ENCODE measurements around the gene TRIO. TPM values are rescaled to one million over a fixed set of nuclear protein-coding genes. Genes with fewer than 3 reads are reported as not detected.

Gene TRIO
- total and polyA plus RNA-seq, 11 donors, result 35.2 to 99.1 (median 58.4) TPM

- Histone ChIP-seq H3K9me3 (no peaks in the 10 kb centered on the region), H3K27me3 (no peaks in the 10 kb centered on the region), H3K36me3 (peaks cover 0 to 100% (median 82%) of the 10 kb centered on the region in 9 donors), H3K27ac (no peak overlapping the region), H3K4me1 (no peaks in the 10 kb centered on the region), H3K4me3 (no peak overlapping the region)
- WGBS, 4 donors, result 81 to 85% (median 84%) methylated on average over 3 of the region's 3 CpGs
- intact Hi-C loops (cut with DNase I), result no loop called here
- no peak for TF ChIP-seq CTCF (IDR thresholded peaks at IDR 0.05)
- no peak for TF ChIP-seq POLR2A (IDR thresholded peaks at IDR 0.05)
- DNase-seq (no peak), ATAC-seq (no peak)
Measured at GRCh38 chr5:14472986-14473567, 329.9 kb downstream of the TRIO start.

GRCh38 chr5:14475045-14475444 is 331.9 kb downstream of the TRIO start:
- Histone ChIP-seq H3K4me3 (no peak overlapping the region), H3K27me3 (no peaks in the 10 kb centered on the region), H3K36me3 (peaks cover 0 to 100% (median 91%) of the 10 kb centered on the region in 9 donors), H3K9me3 (no peaks in the 10 kb centered on the region), H3K4me1 (peaks cover 0 to 5% (median 0%) of the 10 kb centered on the region in 12 donors), H3K27ac (no peak overlapping the region)
- no peak for TF ChIP-seq CTCF (IDR thresholded peaks at IDR 0.05)
- intact Hi-C loops (cut with DNase I), result no loop called here
- DNase-seq (no peak), ATAC-seq (no peak)
- WGBS, 4 donors, result 89 to 96% (median 94%) methylated on average over 4 of the region's 4 CpGs

GRCh38 chr5:14476786-14477435 is 333.8 kb downstream of the TRIO start:
- no peak for ATAC-seq

More at GRCh38 chr5:14476786-14477435, 333.8 kb downstream of the TRIO start:
- Histone ChIP-seq H3K4me1 (peaks cover 0 to 5% (median 0%) of the 10 kb centered on the region in 12 donors), H3K4me3 (no peak overlapping the region), H3K36me3 (peaks cover 0 to 100% (median 98%) of the 10 kb centered on the region in 9 donors), H3K27ac (no peak overlapping the region), H3K27me3 (no peaks in the 10 kb centered on the region), H3K9me3 (no peaks in the 10 kb centered on the region)
- intact Hi-C loops (cut with DNase I), result no loop called here
- no peak for DNase-seq
- WGBS, 4 donors, result 92 to 95% (median 93%) methylated on average over 4 of the region's 4 CpGs
- TF ChIP-seq CTCF (IDR thresholded peaks at IDR 0.05), result no peak
- TF ChIP-seq POLR2A (IDR thresholded peaks at IDR 0.05), result no peak
